KMS-11 (cell line): ENCODE results near the gene DES.

Experiments
- H2AFZ ChIP-seq: fragments of 200-600 bp; sonication (generic); 2 replicates; pipeline ENCODE4 v1.6.1; 2016; ENCODE audit warnings: antibody characterized with exemption, mixed run types, low read depth
- H3K27ac ChIP-seq: fragments of 200-600 bp; sonication (generic); 2 replicates; pipeline ENCODE4 v1.6.1; 2016; ENCODE audit warnings: mild to moderate bottlenecking, mixed run types
- H3K27me3 ChIP-seq: fragments of 200-600 bp; sonication (generic); 2 replicates; pipeline ENCODE4 v1.6.1; 2017; ENCODE audit warnings: mild to moderate bottlenecking, low read depth, mixed run types, moderate library complexity; ENCODE audit not compliant: insufficient read depth
- H3K36me3 ChIP-seq: fragments of 200-600 bp; sonication (generic); 2 replicates; pipeline ENCODE4 v1.6.1; 2017; ENCODE audit warnings: mild to moderate bottlenecking, mixed run types; ENCODE audit not compliant: insufficient read depth
- H3K4me1 ChIP-seq: fragments of 200-600 bp; sonication (generic); 2 replicates; pipeline ENCODE4 v1.6.1; 2016; ENCODE audit warnings: mild to moderate bottlenecking, low read depth, mixed run types; ENCODE audit not compliant: poor library complexity, severe bottlenecking
- H3K4me2 ChIP-seq: fragments of 200-600 bp; sonication (generic); 2 replicates; pipeline ENCODE4 v1.7.0; 2016; ENCODE audit warnings: mild to moderate bottlenecking, mixed run types
- H3K4me3 ChIP-seq: fragments of 200-600 bp; sonication (generic); IDR thresholded peaks from 2 replicates; pipeline ENCODE4 v1.6.1; 2017; ENCODE audit warnings: low read depth, low read length, mixed read lengths; ENCODE audit not compliant: insufficient read depth
- H3K79me2 ChIP-seq: fragments of 200-600 bp; sonication (generic); 2 replicates; pipeline ENCODE4 v1.6.1; 2016; ENCODE audit warnings: low read depth, mixed run types; ENCODE audit not compliant: insufficient read depth
- H3K9ac ChIP-seq: fragments of 200-600 bp; sonication (generic); 2 replicates; pipeline ENCODE4 v1.6.1; 2016; ENCODE audit warnings: mild to moderate bottlenecking, mixed run types
- H4K20me1 ChIP-seq: fragments of 200-600 bp; sonication (generic); 2 replicates; pipeline ENCODE4 v1.6.1; 2016; ENCODE audit warnings: mild to moderate bottlenecking, mixed run types; ENCODE audit not compliant: insufficient read depth
- TF ChIP-seq, protein P1 (sequence below): fragments of 200-600 bp; sonication (generic); conservative IDR thresholded peaks from 2 replicates; pipeline ENCODE4 v1.6.1; 2017; ENCODE audit warnings: low read depth, mild to moderate bottlenecking, antibody characterized with exemption, low read length, moderate library complexity, mixed read lengths

DES gene

GRCh38 chr2:219398721-219399363 lies 19.3 kb upstream of the DES start:
- no peak overlapping the region for H2AFZ ChIP-seq
- no peak overlapping the region for H3K27ac ChIP-seq
- no peaks in the 10 kb centered on the region for H3K79me2 ChIP-seq
- TF ChIP-seq, protein P1, sequence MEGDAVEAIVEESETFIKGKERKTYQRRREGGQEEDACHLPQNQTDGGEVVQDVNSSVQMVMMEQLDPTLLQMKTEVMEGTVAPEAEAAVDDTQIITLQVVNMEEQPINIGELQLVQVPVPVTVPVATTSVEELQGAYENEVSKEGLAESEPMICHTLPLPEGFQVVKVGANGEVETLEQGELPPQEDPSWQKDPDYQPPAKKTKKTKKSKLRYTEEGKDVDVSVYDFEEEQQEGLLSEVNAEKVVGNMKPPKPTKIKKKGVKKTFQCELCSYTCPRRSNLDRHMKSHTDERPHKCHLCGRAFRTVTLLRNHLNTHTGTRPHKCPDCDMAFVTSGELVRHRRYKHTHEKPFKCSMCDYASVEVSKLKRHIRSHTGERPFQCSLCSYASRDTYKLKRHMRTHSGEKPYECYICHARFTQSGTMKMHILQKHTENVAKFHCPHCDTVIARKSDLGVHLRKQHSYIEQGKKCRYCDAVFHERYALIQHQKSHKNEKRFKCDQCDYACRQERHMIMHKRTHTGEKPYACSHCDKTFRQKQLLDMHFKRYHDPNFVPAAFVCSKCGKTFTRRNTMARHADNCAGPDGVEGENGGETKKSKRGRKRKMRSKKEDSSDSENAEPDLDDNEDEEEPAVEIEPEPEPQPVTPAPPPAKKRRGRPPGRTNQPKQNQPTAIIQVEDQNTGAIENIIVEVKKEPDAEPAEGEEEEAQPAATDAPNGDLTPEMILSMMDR = no peak
- no peak overlapping the region for H3K4me3 ChIP-seq
- H3K36me3 ChIP-seq = no peaks in the 10 kb centered on the region
- no peak overlapping the region for H3K9ac ChIP-seq
- H3K27me3 ChIP-seq = no peaks in the 10 kb centered on the region
- no peaks in the 10 kb centered on the region for H3K4me1 ChIP-seq
- no peaks in the 10 kb centered on the region for H4K20me1 ChIP-seq
- H3K4me2 ChIP-seq = no peak overlapping the region

DNA sequence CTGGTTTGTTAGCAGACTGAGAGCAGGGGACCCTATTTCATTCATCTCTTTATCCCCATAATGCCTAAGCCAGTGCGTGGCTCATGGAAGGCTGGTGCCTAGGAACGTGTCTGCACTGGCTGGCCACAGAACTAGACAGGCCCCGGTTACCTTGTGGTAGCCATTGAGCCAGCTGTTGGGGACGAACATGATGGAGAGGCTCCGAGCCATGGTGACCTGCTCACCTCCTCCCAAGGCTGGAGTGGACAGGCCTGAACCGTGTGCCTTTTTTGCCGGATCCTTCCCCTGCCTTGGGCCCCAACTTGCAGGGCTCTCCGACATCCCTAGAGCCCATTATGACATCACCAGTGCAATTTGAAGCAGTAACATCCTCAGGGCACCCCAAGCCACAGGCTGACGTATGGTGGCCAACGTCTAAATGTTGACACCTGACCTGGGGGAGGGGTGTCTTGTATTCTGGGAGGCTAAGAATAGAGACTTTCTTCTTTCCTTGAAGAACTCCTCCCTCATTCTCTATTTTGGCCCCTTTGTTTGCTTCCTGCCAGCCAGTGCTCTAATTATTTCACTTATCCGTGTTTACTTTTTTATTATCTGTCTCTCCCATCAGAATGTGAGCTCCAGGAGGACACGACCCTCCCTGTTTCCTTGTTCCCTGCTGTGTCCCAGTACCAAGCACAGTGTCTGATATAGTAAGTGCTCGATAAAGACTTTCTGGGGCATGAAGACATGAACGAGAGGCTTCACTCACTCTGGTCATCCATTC lies 18.3 kb upstream of the DES start:
- no peaks in the 10 kb centered on the region for H3K36me3 ChIP-seq
- H3K4me2 ChIP-seq = no peak overlapping the region
- H3K27me3 ChIP-seq = no peaks in the 10 kb centered on the region
- H3K4me3 ChIP-seq = no peak overlapping the region
- H3K4me1 ChIP-seq = no peaks in the 10 kb centered on the region
- no peak overlapping the region for H2AFZ ChIP-seq
- TF ChIP-seq, protein P1 = no peak
- H3K9ac ChIP-seq = no peak overlapping the region
- H3K27ac ChIP-seq = no peak overlapping the region
- H4K20me1 ChIP-seq = no peaks in the 10 kb centered on the region
- H3K79me2 ChIP-seq = no peaks in the 10 kb centered on the region

DNA sequence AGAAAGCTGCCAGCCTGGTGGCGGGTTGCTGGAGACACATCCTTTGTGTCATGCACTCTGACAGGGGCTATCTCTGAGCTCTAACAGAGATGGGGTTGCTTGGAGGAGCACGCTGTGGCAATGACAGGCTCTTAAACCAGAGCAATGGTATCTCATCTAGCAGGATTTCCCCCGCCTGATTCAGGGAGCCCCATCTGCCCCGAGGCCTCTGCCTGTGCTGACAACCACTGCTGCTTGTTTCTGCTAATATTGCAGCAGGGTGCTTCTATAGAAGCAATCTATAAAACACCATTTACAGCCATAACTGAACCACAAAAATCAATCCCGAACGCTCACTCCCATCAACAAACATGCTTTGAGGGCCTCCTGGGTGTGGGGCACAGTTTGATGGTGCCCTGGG lies 17.6 kb upstream of the DES start:
- no peak overlapping the region for H3K9ac ChIP-seq
- no peak overlapping the region for H2AFZ ChIP-seq
- TF ChIP-seq, protein P1 = no peak
- no peak overlapping the region for H3K4me3 ChIP-seq
- H3K27ac ChIP-seq = no peak overlapping the region
- H3K4me2 ChIP-seq = no peak overlapping the region
- no peaks in the 10 kb centered on the region for H4K20me1 ChIP-seq
- no peaks in the 10 kb centered on the region for H3K4me1 ChIP-seq
- H3K79me2 ChIP-seq = no peaks in the 10 kb centered on the region
- no peaks in the 10 kb centered on the region for H3K36me3 ChIP-seq
- no peaks in the 10 kb centered on the region for H3K27me3 ChIP-seq

DNA sequence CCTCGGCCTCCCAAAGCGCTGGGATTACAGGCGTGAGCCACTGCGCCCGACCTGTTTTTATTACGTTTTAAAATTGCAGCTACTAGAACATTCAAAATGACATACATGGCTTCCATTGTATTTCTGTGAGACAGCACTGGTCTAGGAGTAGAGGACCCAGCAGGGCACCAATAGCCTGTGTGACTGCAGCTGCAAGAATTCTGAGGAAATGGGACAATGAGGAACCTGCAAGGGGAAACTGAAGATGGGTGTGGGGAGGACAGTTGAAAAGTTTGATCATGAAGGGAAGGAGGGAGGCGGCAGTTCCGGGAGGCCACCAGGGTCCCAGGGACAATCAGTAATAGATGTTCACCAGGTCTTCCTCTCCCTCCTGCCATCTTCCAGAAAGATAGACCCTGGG lies 16.6 kb upstream of the DES start:
- TF ChIP-seq, protein P1 = no peak
- no peak overlapping the region for H3K4me3 ChIP-seq
- H3K79me2 ChIP-seq = no peaks in the 10 kb centered on the region
- H3K4me1 ChIP-seq = no peaks in the 10 kb centered on the region
- no peak overlapping the region for H3K9ac ChIP-seq
- no peaks in the 10 kb centered on the region for H3K36me3 ChIP-seq
- H4K20me1 ChIP-seq = no peaks in the 10 kb centered on the region
- no peak overlapping the region for H2AFZ ChIP-seq
- no peak overlapping the region for H3K27ac ChIP-seq
- no peak overlapping the region for H3K4me2 ChIP-seq
- no peaks in the 10 kb centered on the region for H3K27me3 ChIP-seq
